Measurements from ENCODE around the gene CMTM7.
"Not testable (repeated sequence)": the region's sequence is repeated elsewhere in the genome, so short reads cannot be mapped to it uniquely, and the experiment has no call there.

Gene CMTM7

DNA sequence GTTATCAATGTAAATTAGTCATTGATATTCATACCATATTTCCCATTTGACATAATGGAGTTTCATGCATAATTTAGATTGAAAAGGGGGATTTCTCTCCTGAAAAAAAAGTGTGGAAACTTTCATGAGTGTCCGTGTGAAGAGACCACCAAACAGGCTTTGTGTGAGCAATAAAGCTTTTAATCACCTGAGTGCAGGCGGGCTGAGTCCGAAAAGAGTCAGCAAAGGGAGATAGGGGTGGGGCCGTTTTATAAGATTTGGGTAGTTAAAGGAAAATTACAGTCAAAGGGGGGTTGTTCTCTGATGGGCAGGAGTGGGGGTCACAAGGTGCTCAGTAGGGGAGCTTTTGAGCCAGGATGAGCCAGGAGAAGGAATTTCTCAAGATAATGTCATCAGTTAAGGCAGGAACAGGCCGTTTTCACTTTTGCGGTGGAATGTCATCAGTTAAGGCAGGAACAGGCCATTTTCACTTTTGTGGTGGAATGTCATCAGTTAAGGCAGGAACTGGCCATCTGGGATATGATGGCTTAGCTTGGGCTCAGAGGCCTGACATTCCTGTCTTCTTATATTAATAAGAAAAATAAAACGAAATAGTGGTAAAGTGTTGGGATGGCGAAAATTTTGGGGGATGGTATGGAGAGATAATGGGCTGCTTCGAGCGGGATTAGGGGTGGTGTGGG lies 69.3 kb downstream of the CMTM7 start:
- DNase-seq, result not testable (repeated sequence)

DNA sequence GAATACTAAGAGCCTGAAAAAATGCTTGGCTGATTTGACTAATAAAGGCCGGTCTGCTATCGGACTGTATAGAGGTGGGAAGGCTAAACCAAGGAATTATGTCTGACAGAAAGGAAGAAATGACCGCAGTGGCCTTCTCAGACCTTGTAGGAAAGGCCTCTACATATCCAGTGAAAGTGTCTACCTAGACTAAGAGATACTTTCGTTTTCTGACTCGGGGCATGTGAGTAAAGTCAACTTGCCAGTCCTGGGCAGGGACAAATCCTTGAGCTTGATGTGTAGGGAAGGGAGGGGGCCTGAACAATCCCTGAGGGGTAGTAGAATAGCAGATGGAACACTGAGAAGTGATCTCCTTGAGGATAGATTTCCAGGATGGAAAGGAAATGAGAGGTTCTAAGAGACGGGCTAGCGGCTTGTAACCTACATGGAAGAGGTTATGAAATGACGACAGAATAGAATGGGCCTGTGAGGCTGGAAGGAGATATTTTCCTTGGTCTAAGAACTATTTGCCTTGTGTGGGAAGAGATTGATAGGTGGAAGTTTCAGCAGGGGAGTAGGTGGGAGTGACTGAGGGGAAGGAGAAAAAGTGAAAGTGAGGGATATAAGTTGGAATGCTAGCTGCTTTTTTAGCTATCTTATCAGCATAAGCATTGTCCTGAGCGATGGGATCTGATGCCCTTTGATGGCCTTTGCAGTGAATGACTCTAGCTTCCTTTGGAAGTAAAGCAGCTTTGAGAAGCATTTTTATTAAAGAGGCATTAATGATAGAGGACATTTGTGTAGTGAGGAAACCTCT lies 70.7 kb downstream of the CMTM7 start:
- not testable (repeated sequence) for DNase-seq

GRCh38 chr3:32463415-32463814 lies 71.8 kb downstream of the CMTM7 start:
- DNase-seq, result not testable (repeated sequence)

GRCh38 chr3:32464726-32465125 lies 73.1 kb downstream of the CMTM7 start:
- not testable (repeated sequence) for DNase-seq

- DNase-seq, result not testable (repeated sequence)
Observed at GRCh38 chr3:32466808-32467207, 75.2 kb downstream of the CMTM7 start.

DNA sequence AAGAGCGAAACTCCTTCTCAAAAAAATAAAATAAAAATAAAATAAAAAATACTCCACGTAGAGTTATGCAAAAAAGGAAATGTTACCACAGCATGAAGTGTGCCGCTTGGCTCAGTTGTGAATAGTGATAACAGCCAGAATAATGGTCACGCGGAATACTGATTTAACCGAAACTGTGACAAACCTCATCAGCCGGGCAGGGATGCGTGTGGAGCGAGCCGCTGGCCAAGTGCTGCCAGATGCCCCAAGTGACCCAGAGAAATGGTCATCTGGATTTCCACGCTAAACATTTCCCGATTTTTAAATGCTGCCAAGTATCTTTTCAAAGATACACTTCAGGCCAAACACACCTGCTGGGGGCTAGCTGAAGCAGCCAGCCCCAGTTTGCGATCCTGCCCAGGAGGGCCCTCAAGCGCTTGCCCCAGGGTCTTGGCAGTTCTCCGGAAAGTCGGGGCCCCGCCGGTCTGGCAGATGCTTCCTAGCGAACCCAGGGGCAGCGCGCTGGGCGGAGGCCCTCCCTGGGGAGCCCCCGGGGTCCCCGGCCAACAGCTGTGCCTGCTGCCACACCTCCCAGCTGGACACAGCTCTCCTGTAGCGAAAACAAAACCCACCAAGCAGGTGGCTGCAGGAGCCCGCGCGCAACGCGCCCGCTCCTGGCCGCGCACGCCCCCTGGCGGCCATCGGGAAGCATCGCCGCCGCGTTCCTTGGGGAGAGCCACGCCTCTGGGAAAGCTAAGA lies 75.8 kb downstream of the CMTM7 start:
- DNase-seq, result peak; percentile 65

- DNase-seq, result no peak
Observed at GRCh38 chr3:32469151-32469874, 77.7 kb downstream of the CMTM7 start.

DNA sequence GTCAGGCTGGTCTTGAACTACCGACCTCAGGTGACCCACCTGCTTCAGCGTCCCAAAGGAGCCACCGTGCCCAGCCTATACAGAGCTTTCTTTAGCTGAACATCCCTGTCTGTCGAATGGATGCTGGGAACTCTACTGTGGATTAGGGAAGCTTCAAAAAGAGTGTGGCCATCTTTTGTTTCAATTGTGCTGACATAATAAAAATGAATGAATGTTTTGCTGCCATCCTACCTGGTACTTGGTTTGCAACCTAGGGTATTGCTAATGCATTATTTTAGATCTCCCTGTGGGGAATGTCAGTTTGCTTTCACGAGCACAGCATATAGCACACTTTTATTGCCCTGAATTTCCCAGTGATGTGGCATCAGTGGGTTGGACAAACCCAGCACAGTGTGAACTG lies 78.7 kb downstream of the CMTM7 start:
- no peak for DNase-seq

- DNase-seq, result no peak
Observed at GRCh38 chr3:32471246-32471645, 79.6 kb downstream of the CMTM7 start.

DNA sequence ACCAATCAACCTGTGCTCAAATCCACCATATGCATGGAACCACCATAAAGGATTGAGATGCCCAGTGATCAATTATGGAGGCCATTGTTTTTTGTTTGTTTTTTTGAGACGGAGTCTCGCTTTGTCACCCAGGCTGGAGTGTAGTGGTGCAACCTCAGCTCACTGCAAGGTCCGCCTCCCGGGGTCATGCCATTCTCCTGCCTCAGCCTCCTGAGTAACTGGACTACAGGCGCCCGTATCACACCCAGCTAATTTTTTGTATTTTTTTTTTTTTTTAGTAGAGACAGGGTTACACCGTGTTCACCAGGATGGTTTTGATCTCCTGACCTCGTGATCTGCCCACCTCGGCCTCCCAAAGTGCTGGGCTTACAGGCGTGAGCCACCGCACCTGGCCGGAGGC lies 80.5 kb downstream of the CMTM7 start:
- not testable (repeated sequence) for DNase-seq

DNA sequence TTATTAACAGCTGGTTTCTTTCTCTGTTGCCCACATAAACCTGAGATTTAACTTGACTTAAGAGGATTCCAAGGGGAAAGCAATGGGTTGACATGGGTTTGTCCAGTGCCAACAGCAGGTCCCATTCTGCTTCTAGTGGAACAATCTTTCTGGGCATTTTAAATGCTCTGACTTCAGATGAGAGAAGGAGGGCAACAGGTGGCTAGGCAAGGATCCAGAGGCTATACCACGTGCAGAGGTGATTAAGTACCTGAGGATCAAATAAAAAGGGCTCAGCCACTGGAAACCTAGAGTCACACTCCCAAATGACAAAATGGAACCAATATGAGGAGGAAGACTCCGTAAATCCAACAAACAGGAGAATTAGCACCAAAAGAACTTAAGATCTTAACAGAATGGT lies 82.5 kb downstream of the CMTM7 start:
- DNase-seq, result no peak

GRCh38 chr3:32480604-32481003 lies 89.0 kb downstream of the CMTM7 start:
- no peak for DNase-seq

- DNase-seq, result no peak
Observed at GRCh38 chr3:32481791-32482631, 90.4 kb downstream of the CMTM7 start.

- DNase-seq, result peak; percentile 26
Observed at GRCh38 chr3:32482693-32483092, 91.0 kb downstream of the CMTM7 start.

DNA sequence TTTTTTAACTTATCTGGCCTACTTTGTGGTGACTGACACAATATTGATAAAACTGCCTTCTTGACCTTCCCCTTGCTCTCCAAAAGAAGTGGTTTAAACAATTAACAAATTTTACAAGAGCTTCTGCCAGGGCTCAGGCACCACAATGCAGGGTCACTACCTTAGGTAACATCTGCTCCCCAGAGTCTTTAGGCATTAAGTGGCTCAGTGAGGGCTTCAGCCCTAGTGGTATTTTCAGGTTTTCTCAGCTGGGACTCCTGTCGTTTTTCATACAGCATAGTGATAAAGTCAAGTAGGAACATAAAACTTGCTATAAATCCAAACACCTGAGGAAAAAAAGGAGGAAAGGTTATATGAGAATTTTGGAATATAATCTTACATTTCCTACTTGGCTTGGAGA lies 92.1 kb downstream of the CMTM7 start:
- DNase-seq, result peak; percentile 25

DNA sequence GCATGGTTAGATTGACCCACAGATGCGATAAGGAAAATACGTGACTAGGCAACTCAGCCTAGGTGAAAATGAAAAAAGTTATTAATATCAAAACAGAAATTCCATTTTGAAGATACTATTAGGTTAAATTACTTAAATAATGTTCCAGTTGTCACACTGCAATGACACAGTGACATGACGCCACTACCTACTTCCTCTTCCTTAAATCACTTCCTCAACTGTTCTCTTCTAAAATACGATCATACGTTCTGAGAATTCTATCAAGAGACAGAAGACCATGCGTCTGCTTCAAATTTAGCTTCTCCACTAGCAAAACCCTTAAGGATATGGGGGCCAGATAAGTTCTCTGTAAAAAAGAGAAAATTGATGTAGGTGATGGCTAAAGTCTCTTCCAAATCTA lies 92.8 kb downstream of the CMTM7 start:
- no peak for DNase-seq

DNA sequence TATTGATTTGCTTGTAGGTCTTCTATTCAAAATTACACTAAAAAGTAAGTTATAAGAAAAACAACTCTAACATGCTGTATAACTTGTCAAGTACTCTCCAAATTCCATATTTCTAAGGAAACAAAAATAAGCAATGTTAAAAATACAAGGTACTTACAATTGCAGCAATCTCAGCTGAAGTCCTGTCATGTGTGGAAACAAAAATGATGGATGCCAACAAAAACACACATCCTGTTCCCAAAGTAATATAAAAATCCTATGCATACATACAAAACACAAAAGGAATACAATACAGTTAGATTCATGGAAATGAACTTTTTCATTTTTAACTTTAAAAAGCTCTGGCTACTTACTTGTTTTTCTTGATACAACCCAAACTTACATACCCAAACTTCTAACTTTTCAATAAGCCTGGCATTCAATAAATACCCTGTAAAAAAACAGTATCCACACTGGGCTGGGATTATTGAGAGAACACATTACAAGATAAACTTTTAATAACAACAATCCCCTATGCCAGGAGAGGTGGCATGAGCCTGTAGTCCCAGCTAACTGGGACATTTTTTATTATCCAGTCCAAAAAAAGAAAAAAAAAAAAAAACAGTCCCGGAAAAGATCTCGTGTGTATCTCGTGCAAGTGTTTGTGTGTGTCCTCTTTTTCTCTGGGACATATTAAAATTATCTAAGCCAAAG lies 96.3 kb downstream of the CMTM7 start:
- DNase-seq, result no peak

- peak; percentile 51 for DNase-seq
Observed at GRCh38 chr3:32488474-32489008, 96.9 kb downstream of the CMTM7 start.

DNA sequence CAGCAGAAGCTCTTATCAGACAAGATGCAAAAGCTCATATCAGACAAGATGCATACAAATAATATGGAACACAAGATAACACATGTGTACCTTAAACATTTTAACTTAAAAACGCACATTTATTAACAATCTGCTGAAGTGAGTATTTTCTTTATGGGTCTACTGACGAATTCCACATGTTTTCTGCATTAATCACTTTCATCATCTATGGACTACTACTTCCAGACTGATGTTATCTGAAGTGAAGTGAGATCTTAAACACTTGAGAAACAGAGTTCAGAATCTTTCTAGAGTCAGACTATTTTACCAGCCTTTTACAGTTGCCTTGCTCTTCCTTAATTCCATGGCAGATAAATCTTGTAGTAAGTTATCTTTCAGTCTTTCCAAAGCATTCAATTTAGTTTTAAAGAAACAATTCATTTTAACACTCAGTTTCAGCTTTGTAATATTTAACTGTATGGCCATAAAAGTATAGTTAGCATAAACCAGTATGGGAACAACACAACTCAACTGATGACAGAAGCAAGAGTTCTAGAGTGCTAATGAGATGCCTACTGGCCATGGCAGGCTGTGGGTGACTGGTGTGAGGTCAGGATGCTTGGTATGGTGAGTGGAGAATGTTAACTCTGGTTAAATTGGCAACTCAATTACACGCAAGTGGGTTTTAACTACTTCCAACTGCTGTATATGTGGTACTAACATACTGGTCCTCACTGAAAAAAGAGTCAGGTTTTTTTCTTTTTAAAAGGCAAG lies 101.2 kb downstream of the CMTM7 start:
- DNase-seq, result no peak
